GM23338 (cell line): ENCODE data around the gene CAPN7. TPM values are rescaled to one million over a fixed set of nuclear protein-coding genes. Genes with fewer than 3 reads are reported as not detected.

Experiments
- ETS1 ChIP-seq: IDR thresholded peaks from 2 replicates; pipeline ENCODE4 v1.6.1; 2016; ENCODE audit warnings: antibody characterized with exemption
- EZH2phosphoT487 ChIP-seq: fragments of 200-600 bp; sonication (generic); IDR thresholded peaks from one replicate; pipeline ENCODE4 v1.8.1; 2018; ENCODE audit warnings: antibody characterized with exemption; ENCODE audit not compliant: unreplicated experiment
- JUNB ChIP-seq: IDR thresholded peaks from one replicate; pipeline ENCODE4 v1.6.1; 2016; ENCODE audit warnings: antibody characterized with exemption; ENCODE audit not compliant: unreplicated experiment
- NANOG ChIP-seq: IDR thresholded peaks from 2 replicates; pipeline ENCODE4 v1.6.1; 2016; ENCODE audit warnings: antibody characterized with exemption, borderline replicate concordance
- POLR2AphosphoS5 ChIP-seq: IDR thresholded peaks from 2 replicates; pipeline ENCODE4 v1.6.1; 2016; ENCODE audit warnings: antibody characterized with exemption, low read depth
- REST ChIP-seq: IDR thresholded peaks from one replicate; pipeline ENCODE4 v1.6.1; 2018; ENCODE audit warnings: antibody characterized with exemption; ENCODE audit not compliant: unreplicated experiment
- STAT1 ChIP-seq: IDR thresholded peaks from one replicate; pipeline ENCODE4 v1.6.1; 2016; ENCODE audit warnings: antibody characterized with exemption; ENCODE audit not compliant: unreplicated experiment
- ZNF114 ChIP-seq: fragments of 250-450 bp; sonication (Bioruptor Pico); IDR thresholded peaks from 2 replicates; pipeline ENCODE4 v1.5.0; 2020; ENCODE audit warnings: mild to moderate bottlenecking, moderate library complexity
- ZNF462 ChIP-seq: fragments of 250-450 bp; sonication (Bioruptor Pico); IDR thresholded peaks from 2 replicates; pipeline ENCODE4 v1.5.0; 2020; ENCODE audit warnings: mild to moderate bottlenecking, moderate library complexity
- polyA plus RNA-seq: library from polyadenylated mRNA; unstranded; fragments of >200 nt; fragmentation: Nextera tagmentation; extraction: Ambion mirVana; gene quantifications from 2 replicates; pipeline ENCODE4 v1.2.1, GENCODE V29; 2016
- total RNA-seq: library from RNA; depleted of rRNA; stranded (reverse); fragments of >200 nt; shearing (Covaris generic); gene quantifications from 2 replicates; pipeline ENCODE4 v1.2.3, GENCODE V29; 2014

The CAPN7 gene
- total and polyA plus RNA-seq, 2 experiments from 2014 or later, result 9.9 to 18.1 TPM

GRCh38 chr3:15283702-15284101 is 77.7 kb downstream of the CAPN7 start (continued):
- TF ChIP-seq ZNF462 (CRISPR knock-in tag) (no peak), NANOG (no peak), POLR2AphosphoS5 (no peak), JUNB (no peak), STAT1 (no peak), EZH2phosphoT487 (no peak), REST (no peak), ZNF114 (CRISPR knock-in tag) (no peak), ETS1 (no peak)
